KMS-11 (cell line): ENCODE data around the gene UBE2R2.
"Not testable (repeated sequence)": the region's sequence is repeated elsewhere in the genome, so short reads cannot be mapped to it uniquely, and the experiment has no call there.

Experiments
- H2AFZ ChIP-seq: fragments of 200-600 bp; sonication (generic); 2 replicates; pipeline ENCODE4 v1.6.1; 2016; ENCODE audit warnings: antibody characterized with exemption, mixed run types, low read depth
- H3K27ac ChIP-seq: fragments of 200-600 bp; sonication (generic); 2 replicates; pipeline ENCODE4 v1.6.1; 2016; ENCODE audit warnings: mild to moderate bottlenecking, mixed run types
- H3K27me3 ChIP-seq: fragments of 200-600 bp; sonication (generic); 2 replicates; pipeline ENCODE4 v1.6.1; 2017; ENCODE audit warnings: mild to moderate bottlenecking, low read depth, mixed run types, moderate library complexity; ENCODE audit not compliant: insufficient read depth
- H3K36me3 ChIP-seq: fragments of 200-600 bp; sonication (generic); 2 replicates; pipeline ENCODE4 v1.6.1; 2017; ENCODE audit warnings: mild to moderate bottlenecking, mixed run types; ENCODE audit not compliant: insufficient read depth
- H3K4me1 ChIP-seq: fragments of 200-600 bp; sonication (generic); 2 replicates; pipeline ENCODE4 v1.6.1; 2016; ENCODE audit warnings: mild to moderate bottlenecking, low read depth, mixed run types; ENCODE audit not compliant: poor library complexity, severe bottlenecking
- H3K4me2 ChIP-seq: fragments of 200-600 bp; sonication (generic); 2 replicates; pipeline ENCODE4 v1.7.0; 2016; ENCODE audit warnings: mild to moderate bottlenecking, mixed run types
- H3K4me3 ChIP-seq: fragments of 200-600 bp; sonication (generic); IDR thresholded peaks from 2 replicates; pipeline ENCODE4 v1.6.1; 2017; ENCODE audit warnings: low read depth, low read length, mixed read lengths; ENCODE audit not compliant: insufficient read depth
- H3K79me2 ChIP-seq: fragments of 200-600 bp; sonication (generic); 2 replicates; pipeline ENCODE4 v1.6.1; 2016; ENCODE audit warnings: low read depth, mixed run types; ENCODE audit not compliant: insufficient read depth
- H3K9ac ChIP-seq: fragments of 200-600 bp; sonication (generic); 2 replicates; pipeline ENCODE4 v1.6.1; 2016; ENCODE audit warnings: mild to moderate bottlenecking, mixed run types
- H4K20me1 ChIP-seq: fragments of 200-600 bp; sonication (generic); 2 replicates; pipeline ENCODE4 v1.6.1; 2016; ENCODE audit warnings: mild to moderate bottlenecking, mixed run types; ENCODE audit not compliant: insufficient read depth
- TF ChIP-seq, protein P1 (sequence below): fragments of 200-600 bp; sonication (generic); conservative IDR thresholded peaks from 2 replicates; pipeline ENCODE4 v1.6.1; 2017; ENCODE audit warnings: low read depth, mild to moderate bottlenecking, antibody characterized with exemption, low read length, moderate library complexity, mixed read lengths

Gene UBE2R2

DNA sequence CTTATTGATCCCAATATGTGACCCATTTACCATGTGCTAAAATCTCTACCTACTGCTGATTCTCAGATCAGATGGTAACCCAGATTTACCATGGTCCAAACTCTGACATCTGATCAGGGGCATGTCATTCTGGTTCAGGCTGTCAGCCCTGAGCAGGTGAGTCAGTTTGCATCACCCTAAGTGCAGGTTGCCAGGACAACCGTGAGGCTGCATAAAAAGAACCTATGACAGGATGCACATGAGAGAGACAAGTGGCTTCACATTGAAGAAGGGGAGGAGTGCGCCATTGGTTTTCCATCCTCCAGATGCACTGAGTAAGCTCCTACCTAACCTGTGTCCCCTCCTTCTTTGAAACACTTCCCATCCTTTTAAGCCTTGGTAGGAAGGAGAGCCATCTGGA is 22.4 kb upstream of the UBE2R2 start:
- Histone ChIP-seq H3K4me2 (no peak overlapping the region), H3K36me3 (no peaks in the 10 kb centered on the region), H3K4me3 (no peak overlapping the region), H3K27me3 (no peaks in the 10 kb centered on the region), H4K20me1 (no peaks in the 10 kb centered on the region), H3K9ac (no peak overlapping the region), H2AFZ (no peak overlapping the region), H3K4me1 (no peaks in the 10 kb centered on the region), H3K79me2 (no peaks in the 10 kb centered on the region), H3K27ac (no peak overlapping the region)
- TF ChIP-seq, protein P1, sequence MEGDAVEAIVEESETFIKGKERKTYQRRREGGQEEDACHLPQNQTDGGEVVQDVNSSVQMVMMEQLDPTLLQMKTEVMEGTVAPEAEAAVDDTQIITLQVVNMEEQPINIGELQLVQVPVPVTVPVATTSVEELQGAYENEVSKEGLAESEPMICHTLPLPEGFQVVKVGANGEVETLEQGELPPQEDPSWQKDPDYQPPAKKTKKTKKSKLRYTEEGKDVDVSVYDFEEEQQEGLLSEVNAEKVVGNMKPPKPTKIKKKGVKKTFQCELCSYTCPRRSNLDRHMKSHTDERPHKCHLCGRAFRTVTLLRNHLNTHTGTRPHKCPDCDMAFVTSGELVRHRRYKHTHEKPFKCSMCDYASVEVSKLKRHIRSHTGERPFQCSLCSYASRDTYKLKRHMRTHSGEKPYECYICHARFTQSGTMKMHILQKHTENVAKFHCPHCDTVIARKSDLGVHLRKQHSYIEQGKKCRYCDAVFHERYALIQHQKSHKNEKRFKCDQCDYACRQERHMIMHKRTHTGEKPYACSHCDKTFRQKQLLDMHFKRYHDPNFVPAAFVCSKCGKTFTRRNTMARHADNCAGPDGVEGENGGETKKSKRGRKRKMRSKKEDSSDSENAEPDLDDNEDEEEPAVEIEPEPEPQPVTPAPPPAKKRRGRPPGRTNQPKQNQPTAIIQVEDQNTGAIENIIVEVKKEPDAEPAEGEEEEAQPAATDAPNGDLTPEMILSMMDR: no peak

DNA sequence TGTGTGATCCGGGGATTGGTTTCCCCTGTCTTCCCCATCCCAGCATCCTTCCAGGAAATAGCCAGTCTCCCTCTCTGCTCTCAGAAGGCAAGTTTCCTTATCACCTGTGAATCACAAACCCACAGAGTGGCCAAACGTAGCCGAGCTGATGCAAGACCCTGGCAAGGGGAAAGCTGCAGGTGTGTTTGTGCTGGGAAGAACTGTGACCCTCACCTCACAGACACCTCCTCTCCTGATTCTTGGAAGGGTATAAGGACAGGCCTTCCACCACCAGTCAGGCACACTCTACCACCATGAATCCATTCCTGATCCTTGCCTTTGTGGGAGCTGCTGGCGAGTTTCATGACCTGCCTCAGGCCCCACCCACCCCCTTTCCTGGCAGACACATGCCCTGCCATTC is 21.7 kb upstream of the UBE2R2 start, which contains the start of gene PRSS3:
PRSS3 (plus strand) TSS at position 281 of the 400 bp plus-strand sequence; CDS start at position 294, 13 bp downstream.
- Histone ChIP-seq H4K20me1 (no peaks in the 10 kb centered on the region), H3K27ac (no peak within 1 kb of the TSS), H3K4me2 (no peak within 1 kb of the TSS), H3K36me3 (no peaks in the 10 kb centered on the region), H3K27me3 (no peaks in the 10 kb centered on the region), H2AFZ (no peak within 1 kb of the TSS), H3K9ac (no peak within 1 kb of the TSS), H3K79me2 (no peaks in the 10 kb centered on the region), H3K4me3 (no peak within 1 kb of the TSS), H3K4me1 (no peaks in the 10 kb centered on the region)
- TF ChIP-seq, protein P1: no peak

DNA sequence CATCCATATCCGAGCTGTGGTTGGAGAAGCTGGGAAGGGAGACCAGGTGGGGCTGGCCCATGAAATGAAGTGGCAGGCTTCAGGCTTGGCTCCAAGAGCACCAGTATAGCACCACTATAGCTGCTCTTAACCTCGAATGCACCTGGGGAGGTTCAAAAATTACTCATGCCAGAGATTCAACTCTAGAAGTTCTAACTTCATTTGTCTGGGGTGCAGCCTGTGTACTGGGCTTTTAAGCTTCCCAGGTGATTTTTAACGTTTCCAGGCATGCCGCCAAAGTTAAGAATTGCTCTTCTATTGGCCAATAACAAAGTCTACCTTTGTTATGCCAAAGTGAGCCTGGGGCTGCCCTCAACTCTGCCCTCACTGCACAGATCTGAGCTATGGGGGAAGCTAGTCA is 21.1 kb upstream of the UBE2R2 start:
- Histone ChIP-seq H3K9ac (no peak overlapping the region), H3K4me2 (no peak overlapping the region), H3K27ac (no peak overlapping the region), H3K36me3 (no peaks in the 10 kb centered on the region), H3K27me3 (no peaks in the 10 kb centered on the region), H2AFZ (no peak overlapping the region), H3K4me1 (no peaks in the 10 kb centered on the region), H3K4me3 (no peak overlapping the region), H3K79me2 (no peaks in the 10 kb centered on the region), H4K20me1 (no peaks in the 10 kb centered on the region)
- TF ChIP-seq, protein P1: no peak

DNA sequence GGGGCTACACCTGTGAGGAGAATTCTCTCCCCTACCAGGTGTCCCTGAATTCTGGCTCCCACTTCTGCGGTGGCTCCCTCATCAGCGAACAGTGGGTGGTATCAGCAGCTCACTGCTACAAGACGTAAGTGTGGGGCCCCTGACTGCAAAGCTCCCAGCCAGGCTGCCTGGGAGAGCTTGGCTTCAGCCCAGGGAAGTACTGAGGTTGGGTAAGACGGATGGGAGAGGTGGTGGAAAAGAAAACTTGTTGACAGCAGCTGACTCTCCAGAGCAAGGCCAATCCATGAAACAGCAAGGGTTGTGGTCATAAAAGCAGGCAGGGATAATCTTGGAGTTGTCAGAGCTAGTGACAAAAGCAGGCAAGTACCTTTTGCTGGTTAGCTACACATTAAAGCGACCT is 20.3 kb upstream of the UBE2R2 start:
- not testable (repeated sequence) for H3K9ac ChIP-seq, H3K36me3 ChIP-seq

DNA sequence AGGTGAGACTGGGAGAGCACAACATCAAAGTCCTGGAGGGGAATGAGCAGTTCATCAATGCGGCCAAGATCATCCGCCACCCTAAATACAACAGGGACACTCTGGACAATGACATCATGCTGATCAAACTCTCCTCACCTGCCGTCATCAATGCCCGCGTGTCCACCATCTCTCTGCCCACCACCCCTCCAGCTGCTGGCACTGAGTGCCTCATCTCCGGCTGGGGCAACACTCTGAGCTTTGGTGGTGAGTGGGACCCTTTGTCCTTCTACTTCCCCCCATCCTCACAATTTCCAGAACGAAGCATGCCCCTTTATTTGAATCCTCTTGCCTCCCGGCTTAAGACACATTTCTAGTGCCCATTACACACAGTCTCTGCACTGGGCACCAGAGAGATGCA is 19.1 kb upstream of the UBE2R2 start:
- TF ChIP-seq, protein P1: no peak
- Histone ChIP-seq H3K36me3 (no peaks in the 10 kb centered on the region), H3K4me2 (no peak overlapping the region), H2AFZ (no peak overlapping the region), H3K27ac (no peak overlapping the region), H3K27me3 (no peaks in the 10 kb centered on the region), H3K9ac (no peak overlapping the region), H3K4me1 (no peaks in the 10 kb centered on the region), H3K79me2 (no peaks in the 10 kb centered on the region), H3K4me3 (no peak overlapping the region), H4K20me1 (no peaks in the 10 kb centered on the region)

More for the DNA sequence above, 20.3 kb upstream of the UBE2R2 start:
- H3K79me2 ChIP-seq, H4K20me1 ChIP-seq, H3K27ac ChIP-seq, H3K27me3 ChIP-seq, H3K4me3 ChIP-seq, H3K4me2 ChIP-seq, H2AFZ ChIP-seq, H3K4me1 ChIP-seq: not testable (repeated sequence)
